ENCODE measurements around the gene CDSN.

CDSN gene

DNA sequence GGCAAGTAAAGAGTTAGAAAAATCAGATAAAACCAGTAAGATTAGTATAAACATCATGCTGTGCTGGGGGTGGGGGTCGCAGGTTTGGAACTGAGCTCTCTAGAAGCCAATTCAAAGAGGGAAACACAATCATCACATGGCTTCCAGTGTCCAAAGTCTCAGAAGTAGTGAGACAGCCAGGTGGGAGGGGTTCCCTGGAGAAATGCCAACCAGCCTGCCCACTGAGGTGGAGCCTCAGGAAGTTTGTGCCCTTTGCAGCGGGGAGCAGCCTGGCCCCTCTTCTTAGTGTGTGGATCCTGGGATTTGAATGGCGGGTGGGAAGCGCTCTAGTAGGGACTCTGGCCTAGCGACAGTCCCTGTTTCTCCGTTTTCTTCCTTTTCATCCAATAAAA is 29.3 kb downstream of the CDSN start:
- no peaks in the 10 kb centered on the region for H3K36me3 ChIP-seq (ENCODE audit: insufficient read depth, low read length)
- 0 out of 2 replicates have a peak overlapping the region, but pooled peaks have one; percentile 21 for H2AFZ ChIP-seq (ENCODE audit: low read length)
- no peaks in the 10 kb centered on the region for H3K9me2 ChIP-seq (replicated peaks; ENCODE audit: low read depth, low read length)
- no peak overlapping the region for H3K4me3 ChIP-seq (ENCODE audit: low read length, poor library complexity, severe bottlenecking)
- H3F3A ChIP-seq (ENCODE audit: low read depth) = peaks cover 11% of the 10 kb centered on the region
- H3K9me3 ChIP-seq (ENCODE audit: insufficient read depth, low read depth, low read length) = no peaks in the 10 kb centered on the region
- peaks cover 39% of the 10 kb centered on the region for H3K4me1 ChIP-seq (ENCODE audit: insufficient read depth, low read length, poor library complexity, severe bottlenecking)
- H3K9ac ChIP-seq (ENCODE audit: low read depth, low read length, poor library complexity, severe bottlenecking) = no peak overlapping the region
- no peak for TF ChIP-seq CTCF (conservative IDR thresholded peaks at IDR 0.05; ENCODE audit: low read length)
- TF ChIP-seq EZH2phosphoT487 (IDR thresholded peaks at IDR 0.05; ENCODE audit: borderline replicate concordance) = no peak
- no peaks in the 10 kb centered on the region for H3K79me2 ChIP-seq (ENCODE audit: insufficient read depth, low read length)
- H4K20me1 ChIP-seq (ENCODE audit: insufficient read depth, low read length, poor library complexity, severe bottlenecking) = no peaks in the 10 kb centered on the region
- H3K27me3 ChIP-seq (ENCODE audit: insufficient read depth, low read length, poor library complexity, severe bottlenecking) = no peaks in the 10 kb centered on the region
- H3K4me2 ChIP-seq (ENCODE audit: low read depth, low read length, poor library complexity, severe bottlenecking) = no peak overlapping the region

GRCh38 chr6:31090275-31090972 is 29.8 kb downstream of the CDSN start:
- no peaks in the 10 kb centered on the region for H3K36me3 ChIP-seq (ENCODE audit: insufficient read depth, low read length)

GRCh38 chr6:31087494-31088089 is 32.7 kb downstream of the CDSN start:
- H3F3A ChIP-seq (ENCODE audit: low read depth) = no peaks in the 10 kb centered on the region
- no peak overlapping the region for H2AFZ ChIP-seq (ENCODE audit: low read length)
- H4K20me1 ChIP-seq (ENCODE audit: insufficient read depth, low read length, poor library complexity, severe bottlenecking) = no peaks in the 10 kb centered on the region
- H3K9ac ChIP-seq (ENCODE audit: low read depth, low read length, poor library complexity, severe bottlenecking) = no peak overlapping the region
- H3K36me3 ChIP-seq (ENCODE audit: insufficient read depth, low read length) = no peaks in the 10 kb centered on the region
- H3K9me2 ChIP-seq (replicated peaks; ENCODE audit: low read depth, low read length) = no peaks in the 10 kb centered on the region
- no peak overlapping the region for H3K4me3 ChIP-seq (ENCODE audit: low read length, poor library complexity, severe bottlenecking)
- H3K79me2 ChIP-seq (ENCODE audit: insufficient read depth, low read length) = no peaks in the 10 kb centered on the region
- peak overlapping the region; percentile 3 for H3K4me2 ChIP-seq (ENCODE audit: low read depth, low read length, poor library complexity, severe bottlenecking)
- TF ChIP-seq EZH2phosphoT487 (IDR thresholded peaks at IDR 0.05; ENCODE audit: borderline replicate concordance) = no peak
- TF ChIP-seq CTCF (conservative IDR thresholded peaks at IDR 0.05; ENCODE audit: low read length) = peak; percentile 75
- H3K4me1 ChIP-seq (ENCODE audit: insufficient read depth, low read length, poor library complexity, severe bottlenecking) = peaks cover 10% of the 10 kb centered on the region
- no peaks in the 10 kb centered on the region for H3K9me3 ChIP-seq (ENCODE audit: insufficient read depth, low read depth, low read length)
- no peaks in the 10 kb centered on the region for H3K27me3 ChIP-seq (ENCODE audit: insufficient read depth, low read length, poor library complexity, severe bottlenecking)

More at GRCh38 chr6:31090275-31090972, 29.8 kb downstream of the CDSN start:
- Histone ChIP-seq H3K79me2 (ENCODE audit: insufficient read depth, low read length) (no peaks in the 10 kb centered on the region), H3K4me3 (ENCODE audit: low read length, poor library complexity, severe bottlenecking) (no peak overlapping the region), H3K9me3 (ENCODE audit: insufficient read depth, low read depth, low read length) (no peaks in the 10 kb centered on the region), H2AFZ (ENCODE audit: low read length) (no peak overlapping the region), H3K9ac (ENCODE audit: low read depth, low read length, poor library complexity, severe bottlenecking) (no peak overlapping the region), H3K9me2 (replicated peaks; ENCODE audit: low read depth, low read length) (no peaks in the 10 kb centered on the region), H3F3A (ENCODE audit: low read depth) (peaks cover 11% of the 10 kb centered on the region), H3K4me1 (ENCODE audit: insufficient read depth, low read length, poor library complexity, severe bottlenecking) (peaks cover 34% of the 10 kb centered on the region), H3K4me2 (ENCODE audit: low read depth, low read length, poor library complexity, severe bottlenecking) (no peak overlapping the region), H3K27me3 (ENCODE audit: insufficient read depth, low read length, poor library complexity, severe bottlenecking) (no peaks in the 10 kb centered on the region), H4K20me1 (ENCODE audit: insufficient read depth, low read length, poor library complexity, severe bottlenecking) (no peaks in the 10 kb centered on the region)
- TF ChIP-seq CTCF (conservative IDR thresholded peaks at IDR 0.05; ENCODE audit: low read length) (no peak), EZH2phosphoT487 (IDR thresholded peaks at IDR 0.05; ENCODE audit: borderline replicate concordance) (no peak)

Measured in Loucy (cell line).